H9 (cell line): Measurements from ENCODE around the gene GSG1L. TPM values are rescaled to one million over a fixed set of nuclear protein-coding genes. Genes with fewer than 3 reads are reported as not detected.

Experiments used
- DNase-seq: peaks from one replicate; pipeline ENCODE4 v3.0.0-alpha.2; 2017
- H2AFZ ChIP-seq: one replicate; pipeline ENCODE4 v1.6.1; 2013; ENCODE audit warnings: mild to moderate bottlenecking, low read length, control low read depth, moderate library complexity
- H2AK5ac ChIP-seq: 2 replicates; pipeline ENCODE4 v1.6.1; 2013; ENCODE audit warnings: low read length, control low read depth, mixed read lengths; ENCODE audit not compliant: insufficient read length
- H2BK120ac ChIP-seq: one replicate; pipeline ENCODE4 v1.6.1; 2013; ENCODE audit warnings: low read depth, mild to moderate bottlenecking, low read length, control low read depth, inconsistent platforms; ENCODE audit not compliant: poor library complexity, severe bottlenecking
- H2BK12ac ChIP-seq: 2 replicates; pipeline ENCODE4 v1.6.1; 2013; ENCODE audit warnings: low read length, control low read depth, mixed read lengths, low read depth; ENCODE audit not compliant: insufficient read length
- H2BK15ac ChIP-seq: 2 replicates; pipeline ENCODE4 v1.6.1; 2013; ENCODE audit warnings: low read depth, low read length, control low read depth
- H2BK20ac ChIP-seq: one replicate; pipeline ENCODE4 v1.6.1; 2013; ENCODE audit warnings: low read depth, mild to moderate bottlenecking, low read length, control low read depth, inconsistent platforms; ENCODE audit not compliant: poor library complexity, severe bottlenecking
- H2BK5ac ChIP-seq: 2 replicates; pipeline ENCODE4 v1.6.1; 2013; ENCODE audit warnings: low read length, control low read depth, mixed read lengths; ENCODE audit not compliant: insufficient read length
- H3K14ac ChIP-seq: 2 replicates; pipeline ENCODE4 v1.6.1; 2013; ENCODE audit warnings: low read length, control low read depth; ENCODE audit not compliant: insufficient read depth
- H3K18ac ChIP-seq: 2 replicates; pipeline ENCODE4 v1.6.1; 2013; ENCODE audit warnings: low read depth, mild to moderate bottlenecking, mixed read lengths, low read length, control low read depth; ENCODE audit not compliant: insufficient read length
- H3K23ac ChIP-seq: 2 replicates; pipeline ENCODE4 v1.6.1; 2013; ENCODE audit warnings: low read length, control low read depth, mixed read lengths, low read depth; ENCODE audit not compliant: insufficient read length
- H3K23me2 ChIP-seq: 2 replicates; pipeline ENCODE4 v1.6.1; 2013; ENCODE audit warnings: low read depth, mild to moderate bottlenecking, mixed read lengths, low read length, control low read depth; ENCODE audit not compliant: insufficient read length, poor library complexity, severe bottlenecking
- H3K27ac ChIP-seq: 2 replicates; pipeline ENCODE4 v1.5.1; 2013; ENCODE audit warnings: low read length, control low read depth, mixed read lengths, low read depth; ENCODE audit not compliant: insufficient read length
- H3K27me3 ChIP-seq: 2 replicates; pipeline ENCODE4 v1.6.1; 2013; ENCODE audit warnings: low read length, control low read depth, inconsistent platforms; ENCODE audit not compliant: insufficient read depth
- H3K4ac ChIP-seq: 2 replicates; pipeline ENCODE4 v1.6.1; 2013; ENCODE audit warnings: low read depth, mild to moderate bottlenecking, control low read depth, inconsistent platforms, low read length, moderate library complexity
- H3K4me1 ChIP-seq: 2 replicates; pipeline ENCODE4 v1.6.1; 2013; ENCODE audit warnings: low read length, control low read depth, inconsistent platforms; ENCODE audit not compliant: insufficient read depth
- H3K4me2 ChIP-seq: 2 replicates; pipeline ENCODE4 v1.6.1; 2013; ENCODE audit warnings: low read length, control low read depth, mixed read lengths; ENCODE audit not compliant: insufficient read length, insufficient read depth
- H3K56ac ChIP-seq: 2 replicates; pipeline ENCODE4 v1.6.1; 2013; ENCODE audit warnings: low read depth, mild to moderate bottlenecking, mixed read lengths, low read length, control low read depth; ENCODE audit not compliant: insufficient read length
- H3K79me1 ChIP-seq: 2 replicates; pipeline ENCODE4 v1.6.1; 2013; ENCODE audit warnings: low read depth, mild to moderate bottlenecking, moderate library complexity, low read length, control low read depth, inconsistent platforms; ENCODE audit not compliant: insufficient read depth, poor library complexity, severe bottlenecking
- H3K79me2 ChIP-seq: 2 replicates; pipeline ENCODE4 v1.6.1; 2013; ENCODE audit warnings: low read length, control low read depth, inconsistent platforms; ENCODE audit not compliant: insufficient read depth
- H3K9ac ChIP-seq: 2 replicates; pipeline ENCODE4 v1.6.1; 2013; ENCODE audit warnings: low read length, control low read depth, mixed read lengths; ENCODE audit not compliant: insufficient read length; ENCODE audit errors: extremely low read depth
- H3K9me3 ChIP-seq: one replicate; pipeline ENCODE4 v1.6.1; 2013; ENCODE audit warnings: low read depth, low read length, inconsistent platforms; ENCODE audit not compliant: control insufficient read depth
- H3T11ph ChIP-seq: one replicate; pipeline ENCODE4 v1.6.1; 2013; ENCODE audit warnings: mild to moderate bottlenecking, low read length, control low read depth, inconsistent platforms
- H4K20me1 ChIP-seq: one replicate; pipeline ENCODE4 v1.6.1; 2013; ENCODE audit not compliant: control insufficient read depth, insufficient read length, insufficient read depth
- H4K5ac ChIP-seq: 2 replicates; pipeline ENCODE4 v1.6.1; 2013; ENCODE audit warnings: low read depth, mild to moderate bottlenecking, mixed read lengths, low read length, control low read depth; ENCODE audit not compliant: insufficient read length
- H4K8ac ChIP-seq: replicated peaks from 2 replicates; pipeline ENCODE4 v1.6.1; 2013; ENCODE audit warnings: low read length, control low read depth, mixed read lengths, low read depth; ENCODE audit not compliant: insufficient read length
- H4K91ac ChIP-seq: 2 replicates; pipeline ENCODE4 v1.6.1; 2013; ENCODE audit warnings: low read depth, mild to moderate bottlenecking, moderate library complexity, mixed read lengths, low read length, control low read depth; ENCODE audit not compliant: insufficient read length
- H3K27ac Mint-ChIP-seq, 3 experiments: 2 replicates in 2 of 3; 3 replicates in 1 of 3; pipeline ENCODE4 v1.8.0; 2020 to 2021; ENCODE audit warnings: mixed read lengths in 3 of 3, mild to moderate bottlenecking in 1 of 3, moderate library complexity in 1 of 3
- H3K27me3 Mint-ChIP-seq: 2 replicates; pipeline ENCODE4 v1.8.0; 2021; ENCODE audit warnings: low read depth, mild to moderate bottlenecking, moderate library complexity, mixed read lengths
- H3K36me3 Mint-ChIP-seq, 3 experiments: 2 replicates in 2 of 3; 3 replicates in 1 of 3; pipeline ENCODE4 v1.8.0; 2020 to 2021; ENCODE audit warnings: low read depth in 3 of 3, mixed read lengths in 3 of 3; ENCODE audit not compliant: insufficient read depth in 1 of 3
- H3K4me1 Mint-ChIP-seq, 2 experiments: 2 replicates each; pipeline ENCODE4 v1.8.0; 2020; ENCODE audit warnings: mixed read lengths in 2 of 2
- H3K4me3 Mint-ChIP-seq, 2 experiments: 2 replicates in 1 of 2; 3 replicates in 1 of 2; pipeline ENCODE4 v1.8.0; 2020 to 2021; ENCODE audit warnings: mild to moderate bottlenecking in 2 of 2, mixed read lengths in 2 of 2, moderate library complexity in 1 of 2
- H3K9me3 Mint-ChIP-seq, 2 experiments: 2 replicates in 1 of 2; 3 replicates in 1 of 2; pipeline ENCODE4 v1.8.0; 2020; ENCODE audit warnings: mild to moderate bottlenecking in 2 of 2, mixed read lengths in 2 of 2, moderate library complexity in 1 of 2
- WGBS: extraction: QIAGEN DNeasy Blood & Tissue Kit; methylation state at CpG from one replicate; pipeline ENCODE4 v1.1.7; 2013; ENCODE audit warnings: missing lambda C conversion rate, low lambda C conversion rate, mixed read lengths; ENCODE audit not compliant: insufficient read length; ENCODE audit errors: extremely low coverage; 5-methylcytosine and 5-hydroxymethylcytosine counted together
- total RNA-seq: library from RNA; stranded (reverse); gene quantifications from 2 replicates; pipeline ENCODE4 v1.2.1, GENCODE V29; 2021
- TF ChIP-seq, protein P1 (sequence below): fragments of 200-600 bp; sonication (generic); conservative IDR thresholded peaks from 3 replicates; pipeline ENCODE4 v1.8.0; 2021; ENCODE audit warnings: antibody characterized with exemption, mild to moderate bottlenecking

Gene GSG1L
- total RNA-seq, 1 experiment from 2014 or later, result 0.35 TPM

DNA sequence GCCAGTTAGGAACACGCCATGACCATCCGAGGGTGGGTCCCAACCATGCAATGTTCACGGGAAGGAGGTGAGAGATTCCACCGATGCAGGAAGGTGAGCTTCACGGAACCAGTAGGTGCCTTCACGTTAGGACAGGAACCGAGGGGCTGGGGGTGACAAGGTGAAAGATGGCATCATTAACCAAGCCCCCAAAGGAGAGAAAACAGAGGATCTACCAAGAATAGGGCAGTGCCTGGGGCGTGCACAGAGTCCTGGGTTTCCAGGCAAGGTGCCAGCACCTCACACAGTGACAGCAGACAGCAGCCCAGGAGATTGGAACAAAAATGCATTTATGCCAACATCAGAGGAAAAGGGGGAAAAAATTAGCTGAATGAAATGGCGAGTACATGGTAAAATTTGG is 137.9 kb downstream of the GSG1L start:
- H3K27me3 Mint-ChIP-seq, result peaks cover 17% of the 10 kb centered on the region
- H2BK5ac ChIP-seq, result no peak overlapping the region
- H3K23ac ChIP-seq, result no peak overlapping the region
- no peak overlapping the region for H3K4me2 ChIP-seq
- no peaks in the 10 kb centered on the region for H3K79me2 ChIP-seq
- no peaks in the 10 kb centered on the region for H3K79me1 ChIP-seq
- H3K4me1 Mint-ChIP-seq, result peaks cover 6 to 19% of the 10 kb centered on the region in 2 experiments
- TF ChIP-seq, protein P1, sequence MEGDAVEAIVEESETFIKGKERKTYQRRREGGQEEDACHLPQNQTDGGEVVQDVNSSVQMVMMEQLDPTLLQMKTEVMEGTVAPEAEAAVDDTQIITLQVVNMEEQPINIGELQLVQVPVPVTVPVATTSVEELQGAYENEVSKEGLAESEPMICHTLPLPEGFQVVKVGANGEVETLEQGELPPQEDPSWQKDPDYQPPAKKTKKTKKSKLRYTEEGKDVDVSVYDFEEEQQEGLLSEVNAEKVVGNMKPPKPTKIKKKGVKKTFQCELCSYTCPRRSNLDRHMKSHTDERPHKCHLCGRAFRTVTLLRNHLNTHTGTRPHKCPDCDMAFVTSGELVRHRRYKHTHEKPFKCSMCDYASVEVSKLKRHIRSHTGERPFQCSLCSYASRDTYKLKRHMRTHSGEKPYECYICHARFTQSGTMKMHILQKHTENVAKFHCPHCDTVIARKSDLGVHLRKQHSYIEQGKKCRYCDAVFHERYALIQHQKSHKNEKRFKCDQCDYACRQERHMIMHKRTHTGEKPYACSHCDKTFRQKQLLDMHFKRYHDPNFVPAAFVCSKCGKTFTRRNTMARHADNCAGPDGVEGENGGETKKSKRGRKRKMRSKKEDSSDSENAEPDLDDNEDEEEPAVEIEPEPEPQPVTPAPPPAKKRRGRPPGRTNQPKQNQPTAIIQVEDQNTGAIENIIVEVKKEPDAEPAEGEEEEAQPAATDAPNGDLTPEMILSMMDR, result no peak
- no peaks in the 10 kb centered on the region for H3K23me2 ChIP-seq
- no peak overlapping the region for H4K91ac ChIP-seq
- H3K18ac ChIP-seq, result no peak overlapping the region
- H3K9me3 ChIP-seq, result no peaks in the 10 kb centered on the region
- DNase-seq, result no peak
- H3K14ac ChIP-seq, result no peak overlapping the region
- H2BK20ac ChIP-seq, result no peak overlapping the region
- H3K27ac ChIP-seq, result no peak overlapping the region
- no peak overlapping the region for H3K27ac Mint-ChIP-seq
- no peaks in the 10 kb centered on the region for H3K36me3 Mint-ChIP-seq
- no peak overlapping the region for H3K56ac ChIP-seq
- no peaks in the 10 kb centered on the region for H4K20me1 ChIP-seq
- H3K4me1 ChIP-seq, result no peaks in the 10 kb centered on the region
- H3K9ac ChIP-seq, result no peak overlapping the region
- no CpG with 5 or more reads among the region's 9 CpGs for WGBS
- no peak overlapping the region for H3K4me3 Mint-ChIP-seq
- no peak overlapping the region for H2BK15ac ChIP-seq
- H2BK120ac ChIP-seq, result no peak overlapping the region
- no peaks in the 10 kb centered on the region; a peak in 2 of 5 replicates for H3K9me3 Mint-ChIP-seq
- no peak overlapping the region for H4K5ac ChIP-seq
- no peak overlapping the region for H2AK5ac ChIP-seq
- no peak overlapping the region for H3T11ph ChIP-seq
- no peaks in the 10 kb centered on the region for H3K27me3 ChIP-seq
- H3K4ac ChIP-seq, result no peak overlapping the region
- H4K8ac ChIP-seq, result no peak overlapping the region
- no peak overlapping the region for H2BK12ac ChIP-seq
- no peak overlapping the region for H2AFZ ChIP-seq
